Measurements from ENCODE around the gene PTPRM.

PTPRM gene

GRCh38 chr18:7590826-7591560 lies 23.9 kb downstream of the PTPRM start:
- no peaks in the 10 kb centered on the region for H3K27me3 ChIP-seq (ENCODE audit: low read length)
- H3K9me3 ChIP-seq (ENCODE audit: insufficient read depth, low read length), result no peaks in the 10 kb centered on the region
- H3K9me2 ChIP-seq (replicated peaks; ENCODE audit: insufficient read depth, low read length), result no peaks in the 10 kb centered on the region
- H3K4me3 ChIP-seq (ENCODE audit: insufficient read depth, low read length, poor library complexity, severe bottlenecking), result no peak overlapping the region
- no peaks in the 10 kb centered on the region for H4K20me1 ChIP-seq (ENCODE audit: low read depth, low read length)
- no peaks in the 10 kb centered on the region for H3F3A ChIP-seq (ENCODE audit: insufficient read depth)
- H3K27ac ChIP-seq (ENCODE audit: low read depth, low read length), result no peak overlapping the region
- H3K9ac ChIP-seq (ENCODE audit: low read length), result no peak overlapping the region
- no peak overlapping the region for H3K4me2 ChIP-seq (ENCODE audit: low read depth, low read length, poor library complexity, severe bottlenecking)
- H3K36me3 ChIP-seq (ENCODE audit: low read length), result no peaks in the 10 kb centered on the region
- no peak overlapping the region for H2AFZ ChIP-seq (ENCODE audit: low read depth, low read length, severe bottlenecking)
- H3K79me2 ChIP-seq (ENCODE audit: insufficient read depth, low read length), result no peaks in the 10 kb centered on the region
- TF ChIP-seq CTCF (IDR thresholded peaks at IDR 0.05; ENCODE audit: insufficient read depth, low read length, poor library complexity, severe bottlenecking) (no peak), EZH2phosphoT487 (conservative IDR thresholded peaks at IDR 0.05; ENCODE audit: low read length) (no peak)

GRCh38 chr18:7592305-7593071 lies 25.4 kb downstream of the PTPRM start:
- Histone ChIP-seq H3F3A (ENCODE audit: insufficient read depth) (no peaks in the 10 kb centered on the region), H3K9me2 (replicated peaks; ENCODE audit: insufficient read depth, low read length) (no peaks in the 10 kb centered on the region), H3K9ac (ENCODE audit: low read length) (no peak overlapping the region), H2AFZ (ENCODE audit: low read depth, low read length, severe bottlenecking) (no peak overlapping the region), H3K9me3 (ENCODE audit: insufficient read depth, low read length) (no peaks in the 10 kb centered on the region), H3K27me3 (ENCODE audit: low read length) (no peaks in the 10 kb centered on the region), H3K79me2 (ENCODE audit: insufficient read depth, low read length) (no peaks in the 10 kb centered on the region), H3K27ac (ENCODE audit: low read depth, low read length) (no peak overlapping the region), H3K4me3 (ENCODE audit: insufficient read depth, low read length, poor library complexity, severe bottlenecking) (no peak overlapping the region), H3K4me2 (ENCODE audit: low read depth, low read length, poor library complexity, severe bottlenecking) (no peak overlapping the region), H4K20me1 (ENCODE audit: low read depth, low read length) (no peaks in the 10 kb centered on the region), H3K36me3 (ENCODE audit: low read length) (no peaks in the 10 kb centered on the region)
- no peak for TF ChIP-seq EZH2phosphoT487 (conservative IDR thresholded peaks at IDR 0.05; ENCODE audit: low read length)
- TF ChIP-seq CTCF (IDR thresholded peaks at IDR 0.05; ENCODE audit: insufficient read depth, low read length, poor library complexity, severe bottlenecking), result no peak

- Histone ChIP-seq H3K9ac (ENCODE audit: low read length) (no peak overlapping the region), H3K27me3 (ENCODE audit: low read length) (no peaks in the 10 kb centered on the region), H2AFZ (ENCODE audit: low read depth, low read length, severe bottlenecking) (no peak overlapping the region), H3K9me3 (ENCODE audit: insufficient read depth, low read length) (no peaks in the 10 kb centered on the region), H4K20me1 (ENCODE audit: low read depth, low read length) (no peaks in the 10 kb centered on the region), H3K4me3 (ENCODE audit: insufficient read depth, low read length, poor library complexity, severe bottlenecking) (no peak overlapping the region), H3K9me2 (replicated peaks; ENCODE audit: insufficient read depth, low read length) (no peaks in the 10 kb centered on the region), H3K79me2 (ENCODE audit: insufficient read depth, low read length) (no peaks in the 10 kb centered on the region), H3F3A (ENCODE audit: insufficient read depth) (no peaks in the 10 kb centered on the region), H3K4me2 (ENCODE audit: low read depth, low read length, poor library complexity, severe bottlenecking) (no peak overlapping the region), H3K27ac (ENCODE audit: low read depth, low read length) (no peak overlapping the region), H3K36me3 (ENCODE audit: low read length) (no peaks in the 10 kb centered on the region)
- TF ChIP-seq EZH2phosphoT487 (conservative IDR thresholded peaks at IDR 0.05; ENCODE audit: low read length), result no peak
- TF ChIP-seq CTCF (IDR thresholded peaks at IDR 0.05; ENCODE audit: insufficient read depth, low read length, poor library complexity, severe bottlenecking), result no peak
These were observed 26.2 kb downstream of the PTPRM start for GRCh38 chr18:7593218-7593819.

All from SU-DHL-6 (cell line).